ENCODE results near the gene GRIK4. TPM values are rescaled to one million over a fixed set of nuclear protein-coding genes. Genes with fewer than 3 reads are reported as not detected.

GRIK4 gene
- total and polyA plus RNA-seq, 2 donors (not counting 3 experiments of a cell fraction or from before 2014, with no cell fraction given) = 0.81 to 1.6 TPM

GRCh38 chr11:120501440-120501839 is 10.1 kb upstream of the GRIK4 start:
- no peak overlapping the region for H2AFZ ChIP-seq (ENCODE audit: low read depth, low read length)
- no peaks in the 10 kb centered on the region for H4K20me1 ChIP-seq (replicated peaks; ENCODE audit: control insufficient read depth, extremely low read depth, insufficient read depth, low read length)
- no peak overlapping the region for H3K27ac ChIP-seq (ENCODE audit: insufficient read depth, low read depth, low read length)
- H3K79me2 ChIP-seq (ENCODE audit: control insufficient read depth, insufficient read depth, low read length) = no peaks in the 10 kb centered on the region
- ChIA-PET CTCF (interaction anchor here (0.7 to 3.5 kb wide), 8 partner anchors 9 to 214 kb away, joined by 3 to 16 read pairs (median 7); partner anchors contain the start of gene GRIK4), POLR2A (no interaction called here)
- no peak overlapping the region for H3K4me3 ChIP-seq (replicated peaks in 1 of 3; ENCODE audit: insufficient read depth in 1 of 3, low read depth in 1 of 3, low read length in 3 of 3)
- DNase-seq (ENCODE audit: low read depth, low spot score) = no peak
- TF ChIP-seq POLR2A (IDR thresholded peaks at IDR 0.05; ENCODE audit: low read depth, low read length) (no peak), FOS (IDR thresholded peaks at IDR 0.05; ENCODE audit: borderline replicate concordance, insufficient read depth, low read length) (no peak), GATA2 (IDR thresholded peaks at IDR 0.05; ENCODE audit: insufficient read depth, insufficient read length, low read depth, low read length) (no peak), CTCF (IDR thresholded peaks at IDR 0.05; ENCODE audit: extremely low read depth in 1 of 2, insufficient read depth in 1 of 2, low read depth in 1 of 2, low read length in 2 of 2) (no peak), POLR2AphosphoS5 (IDR thresholded peaks at IDR 0.05; ENCODE audit: insufficient read depth, low read depth, low read length) (no peak), MAX (IDR thresholded peaks at IDR 0.05; ENCODE audit: insufficient read depth, insufficient read length) (no peak), JUN (IDR thresholded peaks at IDR 0.05; ENCODE audit: borderline replicate concordance, insufficient read depth, insufficient read length, low read depth) (no peak), MYC (IDR thresholded peaks at IDR 0.05; ENCODE audit: low read depth, low read length) (no peak), EZH2 (IDR thresholded peaks at IDR 0.05; ENCODE audit: borderline replicate concordance, low read depth, low read length, severe bottlenecking) (no peak)
- no peak overlapping the region for H3K4me2 ChIP-seq (ENCODE audit: insufficient read depth, low read length)
- peaks cover 2 to 10% of the 10 kb centered on the region in 2 experiments for H3K27me3 ChIP-seq (ENCODE audit: control insufficient read depth in 2 of 2, insufficient read depth in 2 of 2, low read length in 2 of 2)
- dilution Hi-C loops (cut with MboI; ENCODE audit: extremely low pct_ligation_motif_present, low sequenced_read_pairs) = no loop called here
- no peaks in the 10 kb centered on the region for H3K9me3 ChIP-seq (replicated peaks; ENCODE audit: control insufficient read depth, insufficient read depth, low read length)
- no peak for FAIRE-seq
- H3K9ac ChIP-seq (replicated peaks; ENCODE audit: extremely low read depth, insufficient read depth, low read length) = no peak overlapping the region
- H3K9me1 ChIP-seq (replicated peaks; ENCODE audit: control insufficient read depth, extremely low read depth, insufficient read depth, low read length) = no peaks in the 10 kb centered on the region
- no peaks in the 10 kb centered on the region for H3K36me3 ChIP-seq (ENCODE audit: control insufficient read depth in 2 of 2, extremely low read depth in 1 of 2, insufficient read depth in 2 of 2, low read length in 2 of 2)
- peaks cover 4% of the 10 kb centered on the region for H3K4me1 ChIP-seq (ENCODE audit: control insufficient read depth, extremely low read depth, insufficient read depth, low read length)
- no TSS peak for BruUV-seq (replicated peaks)
- intact Hi-C loops (cut with micrococcal nuclease) = loop anchor here (2.0 kb wide), 1 partner anchor 167 kb away; no protein-coding TSS in a partner anchor
